Measurements from ENCODE around the gene NACC2.

The NACC2 gene

DNA sequence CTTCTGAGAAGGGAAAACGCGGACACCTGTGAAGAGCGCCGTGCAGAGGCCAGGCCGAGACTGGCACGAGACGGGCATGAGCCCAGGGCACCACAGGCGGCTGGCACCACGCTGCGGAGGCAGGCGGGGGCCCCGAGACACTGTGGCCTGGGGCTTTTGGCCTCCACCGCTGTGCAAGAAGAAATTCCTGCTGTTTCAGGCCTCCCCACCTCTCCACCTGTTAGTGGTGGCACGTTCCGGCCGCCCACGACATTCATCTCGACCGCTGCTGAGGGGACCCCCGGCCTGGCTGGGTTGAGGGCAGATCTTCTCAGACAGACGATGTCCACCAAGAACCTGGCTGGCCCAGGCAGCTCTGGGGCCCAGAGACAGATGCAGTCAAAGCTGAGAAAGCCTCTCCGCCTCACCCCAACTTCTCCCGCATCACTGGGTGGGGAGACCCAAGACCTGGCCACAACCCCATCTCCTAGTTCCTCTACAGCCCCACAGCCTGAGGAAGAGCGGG, 11.5 kb downstream of the NACC2 start:
- H3K4me2 ChIP-seq: no peak overlapping the region
- no peak overlapping the region for H2AFZ ChIP-seq (ENCODE audit: low read depth)
- no peaks in the 10 kb centered on the region for H3K4me1 ChIP-seq (ENCODE audit: low read depth, poor library complexity, severe bottlenecking)

GRCh38 chr9:136082496-136083361, 12.4 kb downstream of the NACC2 start:
- peaks cover 93% of the 10 kb centered on the region for H3K27me3 ChIP-seq (ENCODE audit: insufficient read depth, low read depth)
- H2AFZ ChIP-seq (ENCODE audit: low read depth): no peak overlapping the region
- H3K4me1 ChIP-seq (ENCODE audit: low read depth, poor library complexity, severe bottlenecking): no peaks in the 10 kb centered on the region
- H3K36me3 ChIP-seq (ENCODE audit: insufficient read depth): no peaks in the 10 kb centered on the region
- no peak overlapping the region for H3K4me2 ChIP-seq
- H3K27ac ChIP-seq: no peak overlapping the region
- no peak overlapping the region for H3K9ac ChIP-seq
- no peak overlapping the region for H3K4me3 ChIP-seq (IDR thresholded peaks at IDR 0.05; ENCODE audit: insufficient read depth, low read depth, low read length)
- no peaks in the 10 kb centered on the region for H4K20me1 ChIP-seq (ENCODE audit: insufficient read depth)
- no peaks in the 10 kb centered on the region for H3K79me2 ChIP-seq (ENCODE audit: insufficient read depth, low read depth)
- TF ChIP-seq, protein P1, sequence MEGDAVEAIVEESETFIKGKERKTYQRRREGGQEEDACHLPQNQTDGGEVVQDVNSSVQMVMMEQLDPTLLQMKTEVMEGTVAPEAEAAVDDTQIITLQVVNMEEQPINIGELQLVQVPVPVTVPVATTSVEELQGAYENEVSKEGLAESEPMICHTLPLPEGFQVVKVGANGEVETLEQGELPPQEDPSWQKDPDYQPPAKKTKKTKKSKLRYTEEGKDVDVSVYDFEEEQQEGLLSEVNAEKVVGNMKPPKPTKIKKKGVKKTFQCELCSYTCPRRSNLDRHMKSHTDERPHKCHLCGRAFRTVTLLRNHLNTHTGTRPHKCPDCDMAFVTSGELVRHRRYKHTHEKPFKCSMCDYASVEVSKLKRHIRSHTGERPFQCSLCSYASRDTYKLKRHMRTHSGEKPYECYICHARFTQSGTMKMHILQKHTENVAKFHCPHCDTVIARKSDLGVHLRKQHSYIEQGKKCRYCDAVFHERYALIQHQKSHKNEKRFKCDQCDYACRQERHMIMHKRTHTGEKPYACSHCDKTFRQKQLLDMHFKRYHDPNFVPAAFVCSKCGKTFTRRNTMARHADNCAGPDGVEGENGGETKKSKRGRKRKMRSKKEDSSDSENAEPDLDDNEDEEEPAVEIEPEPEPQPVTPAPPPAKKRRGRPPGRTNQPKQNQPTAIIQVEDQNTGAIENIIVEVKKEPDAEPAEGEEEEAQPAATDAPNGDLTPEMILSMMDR (conservative IDR thresholded peaks at IDR 0.05; ENCODE audit: low read depth, low read length): no peak

More for the DNA sequence above, 11.5 kb downstream of the NACC2 start:
- Histone ChIP-seq H3K36me3 (ENCODE audit: insufficient read depth) (no peaks in the 10 kb centered on the region), H4K20me1 (ENCODE audit: insufficient read depth) (no peaks in the 10 kb centered on the region), H3K9ac (no peak overlapping the region), H3K27ac (no peak overlapping the region), H3K27me3 (ENCODE audit: insufficient read depth, low read depth) (peaks cover 94% of the 10 kb centered on the region), H3K79me2 (ENCODE audit: insufficient read depth, low read depth) (no peaks in the 10 kb centered on the region), H3K4me3 (IDR thresholded peaks at IDR 0.05; ENCODE audit: insufficient read depth, low read depth, low read length) (no peak overlapping the region)
- TF ChIP-seq, protein P1 (conservative IDR thresholded peaks at IDR 0.05; ENCODE audit: low read depth, low read length): no peak

DNA sequence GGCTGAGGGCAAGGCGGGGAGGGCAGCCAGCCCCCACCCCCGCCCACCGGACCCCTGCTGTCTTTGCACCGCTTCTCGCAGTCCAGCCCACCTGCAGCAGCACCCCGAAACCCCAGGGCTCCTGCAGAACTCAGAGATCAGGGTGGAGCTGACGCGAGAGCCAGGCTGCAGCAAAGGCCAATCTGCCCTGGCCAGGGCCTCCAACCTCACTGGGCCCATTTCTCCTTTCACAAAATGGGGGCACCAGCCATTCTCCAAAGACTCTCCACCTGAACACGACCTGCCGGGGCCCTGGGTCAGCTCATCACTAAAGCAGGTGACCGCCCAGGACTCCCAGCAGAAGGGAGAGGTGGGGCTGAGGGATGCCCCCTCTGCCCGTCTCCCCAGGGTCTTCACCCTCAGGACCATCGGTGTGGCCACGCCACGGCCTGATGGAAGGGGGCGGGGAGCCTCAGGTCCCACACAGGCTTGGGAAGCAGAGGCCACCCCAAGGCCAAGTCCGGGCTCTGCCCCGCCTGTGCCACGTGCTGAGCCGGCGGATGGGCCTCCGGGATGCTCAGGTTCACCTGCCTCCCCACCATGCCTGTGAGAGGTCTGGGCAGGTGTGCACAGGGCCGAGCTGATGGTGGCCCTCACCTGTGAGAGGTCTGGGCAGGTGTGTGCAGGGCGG, 13.1 kb downstream of the NACC2 start:
- Histone ChIP-seq H3K4me2 (no peak overlapping the region), H3K4me1 (ENCODE audit: low read depth, poor library complexity, severe bottlenecking) (no peaks in the 10 kb centered on the region), H3K79me2 (ENCODE audit: insufficient read depth, low read depth) (no peaks in the 10 kb centered on the region), H3K9ac (no peak overlapping the region), H3K36me3 (ENCODE audit: insufficient read depth) (no peaks in the 10 kb centered on the region), H3K4me3 (IDR thresholded peaks at IDR 0.05; ENCODE audit: insufficient read depth, low read depth, low read length) (no peak overlapping the region), H3K27me3 (ENCODE audit: insufficient read depth, low read depth) (peaks cover 93% of the 10 kb centered on the region), H4K20me1 (ENCODE audit: insufficient read depth) (no peaks in the 10 kb centered on the region), H2AFZ (ENCODE audit: low read depth) (no peak overlapping the region), H3K27ac (no peak overlapping the region)
- TF ChIP-seq, protein P1 (conservative IDR thresholded peaks at IDR 0.05; ENCODE audit: low read depth, low read length): no peak

GRCh38 chr9:136081113-136081825, 13.8 kb downstream of the NACC2 start:
- H3K4me2 ChIP-seq: no peak overlapping the region
- no peak overlapping the region for H3K27ac ChIP-seq
- H3K4me1 ChIP-seq (ENCODE audit: low read depth, poor library complexity, severe bottlenecking): no peaks in the 10 kb centered on the region
- TF ChIP-seq, protein P1 (conservative IDR thresholded peaks at IDR 0.05; ENCODE audit: low read depth, low read length): no peak
- H3K36me3 ChIP-seq (ENCODE audit: insufficient read depth): no peaks in the 10 kb centered on the region
- no peak overlapping the region for H3K9ac ChIP-seq
- H3K27me3 ChIP-seq (ENCODE audit: insufficient read depth, low read depth): peaks cover 90% of the 10 kb centered on the region
- no peak overlapping the region for H3K4me3 ChIP-seq (IDR thresholded peaks at IDR 0.05; ENCODE audit: insufficient read depth, low read depth, low read length)
- no peaks in the 10 kb centered on the region for H4K20me1 ChIP-seq (ENCODE audit: insufficient read depth)
- H3K79me2 ChIP-seq (ENCODE audit: insufficient read depth, low read depth): no peaks in the 10 kb centered on the region
- no peak overlapping the region for H2AFZ ChIP-seq (ENCODE audit: low read depth)

Measured in KMS-11 (cell line).